HG03175 (cell line): ENCODE results near the gene APOC3.

Experiments used
- ATAC-seq: cut with Tn5 transposase; IDR thresholded peaks from one replicate; pipeline ENCODE4 v1.9.1; 2021; ENCODE audit warnings: mild to moderate bottlenecking, moderate library complexity; ENCODE audit not compliant: unreplicated experiment

APOC3 gene

GRCh38 chr11:116869610-116870009 lies 39.9 kb downstream of the APOC3 start:
- no peak for ATAC-seq

GRCh38 chr11:116870054-116870453 lies 40.3 kb downstream of the APOC3 start:
- ATAC-seq: no peak

GRCh38 chr11:116871248-116871647 lies 41.5 kb downstream of the APOC3 start:
- no peak for ATAC-seq

GRCh38 chr11:116873381-116873780 lies 43.7 kb downstream of the APOC3 start:
- ATAC-seq: no peak

GRCh38 chr11:116874251-116874650 lies 44.5 kb downstream of the APOC3 start:
- ATAC-seq: no peak

- ATAC-seq: no peak
Observed at GRCh38 chr11:116875194-116875593, 45.5 kb downstream of the APOC3 start.

GRCh38 chr11:116876656-116877055 lies 46.9 kb downstream of the APOC3 start:
- no peak for ATAC-seq

GRCh38 chr11:116879800-116880625 lies 50.3 kb downstream of the APOC3 start:
- ATAC-seq: no peak

GRCh38 chr11:116881143-116881542 lies 51.4 kb downstream of the APOC3 start:
- ATAC-seq: no peak

- ATAC-seq: no peak
Observed at GRCh38 chr11:116882386-116882785, 52.7 kb downstream of the APOC3 start.
